Caco-2 (cell line): ENCODE data around the gene CDC42BPA. TPM values are rescaled to one million over a fixed set of nuclear protein-coding genes. Genes with fewer than 3 reads are reported as not detected.

Source experiments
- BruUV-seq: library from RNA; stranded (reverse); fragments of 400-500 nt; replicated peaks from 2 replicates; lab custom pipeline; 2021; lab: Mats Ljungman, UMichigan
- CTCF ChIA-PET: fragments of 300-600 bp; sonication (Branson Sonifier 250); formaldehyde crosslinking; loops from one replicate; lab custom pipeline; 2022; ENCODE audit warnings: antibody characterized with exemption; lab: Charles Lee
- POLR2A ChIA-PET: fragments of 300-600 bp; sonication (Branson Sonifier 250); formaldehyde crosslinking; loops from one replicate; lab custom pipeline; 2022; ENCODE audit warnings: antibody characterized with exemption; lab: Charles Lee
- DNase-seq, 2 experiments: peaks; one replicate each; pipeline versions ENCODE4 v3.0.0 to v3.0.0-alpha.2; 2020 to 2022
- H3K27me3 ChIP-seq: replicated peaks from 2 replicates; pipeline ENCODE4 v1.6.0; 2011; ENCODE audit warnings: low read length; ENCODE audit not compliant: control insufficient read depth, insufficient read depth
- H3K36me3 ChIP-seq: 2 replicates; pipeline ENCODE4 v1.5.1; 2011; ENCODE audit warnings: low read length; ENCODE audit not compliant: control insufficient read depth, insufficient read depth
- H3K4me1 ChIP-seq: fragments of 250-450 bp; sonication (Bioruptor Pico); 2 replicates; pipeline ENCODE4 v1.5.1; 2020; ENCODE audit warnings: mild to moderate bottlenecking
- H3K4me3 ChIP-seq: 2 replicates; pipeline ENCODE4 v1.5.1; 2011; ENCODE audit warnings: low read depth, mild to moderate bottlenecking, control low read depth, low read length
- H3K9me3 ChIP-seq: fragments of 250-450 bp; sonication (Bioruptor Pico); 2 replicates; pipeline ENCODE4 v1.5.1; 2020; ENCODE audit warnings: mild to moderate bottlenecking, moderate library complexity
- H3K27ac Mint-ChIP-seq: one replicate; pipeline ENCODE4 v1.8.0; 2022; ENCODE audit warnings: mixed read lengths; ENCODE audit not compliant: unreplicated experiment
- H3K27me3 Mint-ChIP-seq: one replicate; pipeline ENCODE4 v1.8.0; 2022; ENCODE audit warnings: mixed read lengths; ENCODE audit not compliant: insufficient read depth, unreplicated experiment
- H3K36me3 Mint-ChIP-seq: one replicate; pipeline ENCODE4 v1.8.0; 2022; ENCODE audit warnings: mild to moderate bottlenecking, mixed read lengths; ENCODE audit not compliant: insufficient read depth, unreplicated experiment
- H3K4me1 Mint-ChIP-seq: one replicate; pipeline ENCODE4 v1.8.0; 2022; ENCODE audit warnings: low read depth, mixed read lengths; ENCODE audit not compliant: unreplicated experiment
- H3K4me3 Mint-ChIP-seq: one replicate; pipeline ENCODE4 v1.8.0; 2022; ENCODE audit warnings: mild to moderate bottlenecking, moderate library complexity, mixed read lengths; ENCODE audit not compliant: unreplicated experiment
- H3K9me3 Mint-ChIP-seq: one replicate; pipeline ENCODE4 v1.8.0; 2022; ENCODE audit warnings: mixed read lengths; ENCODE audit not compliant: unreplicated experiment
- CTCF ChIP-seq, 2 experiments: fragments of 200-600 bp in 1 of 2; IDR thresholded peaks; 1 replicate in 1 of 2; 2 replicates in 1 of 2; pipeline versions ENCODE4 v1.5.1 to v1.8.0; 2011 to 2022; ENCODE audit warnings: antibody characterized with exemption in 1 of 2, control low read depth in 1 of 2, inconsistent platforms in 1 of 2, low read depth in 1 of 2, low read length in 1 of 2, mild to moderate bottlenecking in 1 of 2, moderate library complexity in 1 of 2; ENCODE audit not compliant: insufficient read depth in 1 of 2, severe bottlenecking in 1 of 2, unreplicated experiment in 1 of 2
- intact Hi-C: fragments of 100-400 bp; cut with micrococcal nuclease; formaldehyde crosslinking; loops from one replicate; pipeline ENCODE4 v1.10.0; 2022; ENCODE audit not compliant: unreplicated experiment
- total RNA-seq: library from RNA; stranded (reverse); gene quantifications from 2 replicates; pipeline ENCODE4 v1.2.3, GENCODE V29; 2022

The CDC42BPA gene
- total RNA-seq, 1 experiment from 2014 or later: 38.3 TPM

GRCh38 chr1:227043755-227044154 is 274.5 kb downstream of the CDC42BPA start:
- intact Hi-C loops: no loop called here
- no peaks in the 10 kb centered on the region for H3K27me3 Mint-ChIP-seq
- no peak overlapping the region for H3K4me3 Mint-ChIP-seq
- no peaks in the 10 kb centered on the region for H3K4me1 Mint-ChIP-seq
- no peak overlapping the region for H3K27ac Mint-ChIP-seq
- no TSS peak for BruUV-seq
- TF ChIP-seq CTCF (IDR thresholded peaks at IDR 0.05; ENCODE audit: insufficient read depth in 1 of 2, low read depth in 1 of 2, low read length in 1 of 2, severe bottlenecking in 1 of 2, unreplicated experiment in 1 of 2): no peak
- no peaks in the 10 kb centered on the region for H3K9me3 ChIP-seq
- H3K36me3 ChIP-seq: no peaks in the 10 kb centered on the region
- no peaks in the 10 kb centered on the region for H3K27me3 ChIP-seq
- peaks cover 25% of the 10 kb centered on the region for H3K36me3 Mint-ChIP-seq
- no peaks in the 10 kb centered on the region for H3K9me3 Mint-ChIP-seq
- CTCF ChIA-PET: no interaction called here
- H3K4me1 ChIP-seq: no peaks in the 10 kb centered on the region
- no peak for DNase-seq
- no peak overlapping the region for H3K4me3 ChIP-seq
- POLR2A ChIA-PET: no interaction called here

- H3K27ac Mint-ChIP-seq: no peak overlapping the region
- H3K4me3 Mint-ChIP-seq: no peak overlapping the region
- CTCF ChIA-PET: no interaction called here
- H3K27me3 ChIP-seq: no peaks in the 10 kb centered on the region
- no peaks in the 10 kb centered on the region for H3K36me3 ChIP-seq
- intact Hi-C loops: no loop called here
- H3K4me1 Mint-ChIP-seq: no peaks in the 10 kb centered on the region
- DNase-seq: no peak
- no peaks in the 10 kb centered on the region for H3K27me3 Mint-ChIP-seq
- no peak for TF ChIP-seq CTCF (IDR thresholded peaks at IDR 0.05; ENCODE audit: insufficient read depth in 1 of 2, low read depth in 1 of 2, low read length in 1 of 2, severe bottlenecking in 1 of 2, unreplicated experiment in 1 of 2)
- no peaks in the 10 kb centered on the region for H3K9me3 ChIP-seq
- no peaks in the 10 kb centered on the region for H3K9me3 Mint-ChIP-seq
- no peak overlapping the region for H3K4me3 ChIP-seq
- BruUV-seq: no TSS peak
- no peaks in the 10 kb centered on the region for H3K4me1 ChIP-seq
- POLR2A ChIA-PET: no interaction called here
- H3K36me3 Mint-ChIP-seq: peaks cover 27% of the 10 kb centered on the region
These were observed 276.0 kb downstream of the CDC42BPA start for GRCh38 chr1:227042292-227042691.

GRCh38 chr1:227038401-227038800 is 279.9 kb downstream of the CDC42BPA start:
- Mint-ChIP-seq H3K4me1 (no peaks in the 10 kb centered on the region), H3K4me3 (no peak overlapping the region), H3K36me3 (peaks cover 26% of the 10 kb centered on the region), H3K9me3 (no peaks in the 10 kb centered on the region), H3K27ac (no peak overlapping the region), H3K27me3 (no peaks in the 10 kb centered on the region)
- intact Hi-C loops: no loop called here
- Histone ChIP-seq H3K9me3 (no peaks in the 10 kb centered on the region), H3K4me3 (no peak overlapping the region), H3K4me1 (no peaks in the 10 kb centered on the region), H3K27me3 (no peaks in the 10 kb centered on the region), H3K36me3 (no peaks in the 10 kb centered on the region; the same call in 1 of the 2 replicates)
- TF ChIP-seq CTCF (IDR thresholded peaks at IDR 0.05; ENCODE audit: insufficient read depth in 1 of 2, low read depth in 1 of 2, low read length in 1 of 2, severe bottlenecking in 1 of 2, unreplicated experiment in 1 of 2): no peak
- no peak for DNase-seq
- no TSS peak for BruUV-seq
- ChIA-PET CTCF (no interaction called here), POLR2A (no interaction called here)
